Measurements from ENCODE around the gene MEN1.

The MEN1 gene

DNA sequence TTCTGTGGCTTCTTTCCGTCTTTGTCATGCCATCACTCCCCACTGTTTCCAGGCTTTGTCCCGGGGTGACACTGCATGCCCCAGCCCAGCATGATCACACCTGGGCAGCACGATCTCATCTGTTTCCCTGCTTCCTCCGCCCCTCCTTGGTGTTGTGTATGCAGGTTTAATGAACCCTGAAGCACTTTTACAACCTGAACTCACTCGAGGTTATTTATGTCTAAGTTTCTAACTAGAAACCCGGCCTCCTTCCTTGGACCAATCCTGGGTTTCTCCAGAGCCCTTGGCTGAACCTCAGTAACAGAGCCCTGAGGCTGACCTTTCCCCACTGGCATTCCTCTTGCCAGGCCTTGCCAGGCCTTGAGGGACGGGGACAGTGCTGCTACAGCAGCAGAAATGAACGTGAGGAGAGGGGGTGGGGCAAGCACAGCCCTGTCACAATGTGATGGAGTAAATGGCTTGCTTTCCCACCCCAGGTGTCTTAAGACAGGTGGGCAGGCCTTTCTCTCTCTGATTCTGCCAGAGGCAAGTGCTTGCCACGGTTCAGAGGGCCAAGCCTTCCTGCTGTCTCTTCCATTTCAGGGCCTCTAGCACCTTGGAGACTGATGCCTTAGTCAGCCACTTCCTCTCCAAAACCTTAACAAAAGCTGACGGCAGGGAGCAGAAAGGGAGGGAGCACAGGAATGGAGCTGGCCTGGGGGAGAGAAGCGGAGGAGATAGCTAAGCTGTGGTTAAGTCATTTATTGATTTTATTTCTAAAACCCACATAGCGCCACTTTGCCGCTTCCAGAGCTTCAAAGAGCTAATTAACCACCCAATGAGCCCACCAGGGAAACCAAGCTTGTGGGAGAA lies 47.5 kb downstream of the MEN1 start:
- no peak for DNase-seq (ENCODE audit: low read depth, low spot score)

DNA sequence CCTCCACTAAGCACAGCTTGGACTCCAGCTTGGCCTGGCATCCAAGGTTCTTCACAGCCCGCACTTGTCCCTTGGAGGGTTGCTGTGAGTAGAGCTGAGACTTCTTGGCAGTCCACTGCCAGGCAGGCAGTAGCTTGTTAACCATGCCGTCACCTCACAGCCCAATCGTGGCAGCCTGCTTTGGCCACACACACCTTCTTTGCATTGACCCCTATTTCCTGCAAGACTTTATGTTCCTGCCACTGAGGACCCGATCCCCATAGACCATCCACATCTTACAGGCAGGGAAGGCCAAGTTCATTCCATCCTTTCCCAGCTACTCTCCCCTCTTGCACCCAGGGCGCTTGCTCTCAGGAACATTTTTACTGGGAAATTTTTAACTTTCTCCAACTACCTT lies 48.1 kb downstream of the MEN1 start:
- no peak for DNase-seq (ENCODE audit: low read depth, low spot score)

DNA sequence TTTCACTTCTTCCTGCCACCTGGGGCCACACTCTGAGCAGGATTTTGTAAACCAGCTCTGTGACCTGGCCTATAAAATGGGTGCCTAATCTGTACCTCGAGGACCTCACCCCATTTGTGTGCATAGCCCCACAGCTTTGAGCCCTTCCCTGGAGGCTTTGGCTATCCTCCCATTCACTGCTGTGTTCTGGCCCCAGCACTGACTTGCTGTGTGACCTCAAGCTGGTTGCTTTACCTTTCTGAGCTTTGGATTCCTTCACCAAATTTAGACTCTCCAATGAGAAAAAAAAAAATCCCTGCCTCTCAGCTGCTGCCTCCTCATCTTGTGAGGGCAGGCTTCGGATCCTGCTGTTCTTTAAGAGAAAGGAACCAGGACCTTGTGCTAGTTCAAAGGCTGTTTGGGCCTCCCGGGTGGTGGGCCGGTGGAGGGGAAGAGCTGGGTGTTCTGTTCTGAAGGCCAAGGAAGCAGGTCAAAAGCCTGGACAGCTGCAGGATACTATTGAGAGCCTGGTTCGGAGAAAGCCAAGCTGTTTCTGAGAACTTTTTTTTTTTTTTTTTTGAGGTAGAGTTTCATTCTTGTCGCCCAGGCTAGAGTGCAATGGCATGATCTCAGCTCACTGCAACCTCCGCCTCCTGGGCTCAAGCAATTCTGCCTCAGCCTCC lies 49.5 kb downstream of the MEN1 start:
- DNase-seq (ENCODE audit: low read depth, low spot score) = no peak

DNA sequence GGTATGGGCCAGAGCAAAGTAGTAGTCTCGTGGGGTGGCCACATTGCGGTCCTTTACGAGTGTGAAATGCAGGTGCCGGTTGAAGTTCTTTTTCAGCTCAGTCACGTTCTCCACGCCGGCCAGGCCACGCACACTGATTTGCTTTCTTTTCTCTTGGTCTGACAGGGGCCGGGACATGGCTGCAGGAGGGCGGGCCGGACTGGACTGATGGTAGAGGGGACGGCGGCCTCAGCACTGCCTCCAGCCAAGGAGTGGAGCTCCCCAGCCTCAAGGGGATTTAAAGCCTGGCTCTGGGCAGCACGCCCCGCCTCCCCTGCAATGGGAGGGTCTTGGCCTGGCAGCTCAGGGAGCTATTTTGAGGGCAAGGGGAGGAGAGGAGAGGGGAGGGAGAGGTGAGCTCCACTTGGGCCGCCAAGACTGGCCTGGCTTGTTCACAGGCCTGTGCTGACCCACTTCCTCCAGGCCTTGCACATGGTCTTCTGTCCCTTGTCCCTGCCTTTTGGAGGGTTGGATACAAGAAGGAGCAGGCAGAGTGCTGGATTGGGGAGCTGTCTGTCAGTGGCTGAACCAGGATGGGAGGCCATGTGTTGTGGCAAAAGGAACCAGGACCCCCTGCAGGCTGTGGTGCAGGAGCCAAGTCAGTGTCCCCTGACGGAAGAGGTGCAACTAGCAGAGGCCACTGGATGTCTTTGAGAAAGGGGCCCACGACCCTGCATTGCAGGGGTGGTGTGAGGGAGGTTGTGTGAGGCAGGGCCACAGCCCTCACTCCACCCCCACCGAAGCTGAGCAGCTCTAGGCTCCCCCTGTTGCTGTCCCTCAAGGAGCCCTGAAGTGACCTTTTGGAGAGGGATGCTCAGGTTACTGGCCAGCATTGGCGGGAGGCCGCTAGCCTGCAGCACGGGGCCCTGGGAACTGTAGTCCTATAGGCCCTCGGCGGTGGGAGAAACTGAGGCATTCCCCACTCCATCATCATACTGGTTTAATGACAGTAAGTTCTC lies 50.3 kb downstream of the MEN1 start, which contains the start of gene PYGM:
TSS of gene PYGM (minus strand) at position 253 of the 998 bp plus-strand sequence. CDS start at position 177, 76 bp downstream.
- DNase-seq (ENCODE audit: low read depth, low spot score) = no peak

DNA sequence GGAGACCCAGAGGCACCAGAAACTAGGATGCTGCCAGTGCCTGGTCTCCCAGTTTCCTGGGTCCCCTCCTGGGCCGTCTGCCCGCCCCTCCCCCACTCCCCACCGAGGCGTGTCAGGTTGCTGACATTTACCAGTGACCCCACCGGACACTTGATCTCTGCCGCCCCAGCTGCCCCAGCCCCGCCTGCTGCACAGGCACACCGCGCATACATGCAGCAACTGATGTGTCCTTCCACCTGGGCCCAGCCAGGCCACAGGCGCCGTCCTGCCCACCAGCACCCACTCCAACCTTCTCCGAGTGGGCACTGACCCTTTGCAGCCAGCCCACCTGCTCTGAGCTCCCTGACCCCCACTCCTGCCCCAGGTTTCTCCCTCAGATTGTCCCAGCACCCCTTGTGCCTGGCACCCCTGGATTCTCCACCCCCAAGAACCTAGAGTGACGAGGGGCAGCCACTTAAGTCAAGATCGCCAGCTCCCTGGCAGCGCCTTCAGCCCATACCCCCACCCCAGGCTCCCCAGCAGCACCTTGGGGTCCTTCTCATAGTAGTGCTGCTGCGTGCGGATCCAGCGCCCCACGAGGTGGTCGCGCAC lies 51.1 kb downstream of the MEN1 start:
- DNase-seq (ENCODE audit: low read depth, low spot score) = no peak

DNA sequence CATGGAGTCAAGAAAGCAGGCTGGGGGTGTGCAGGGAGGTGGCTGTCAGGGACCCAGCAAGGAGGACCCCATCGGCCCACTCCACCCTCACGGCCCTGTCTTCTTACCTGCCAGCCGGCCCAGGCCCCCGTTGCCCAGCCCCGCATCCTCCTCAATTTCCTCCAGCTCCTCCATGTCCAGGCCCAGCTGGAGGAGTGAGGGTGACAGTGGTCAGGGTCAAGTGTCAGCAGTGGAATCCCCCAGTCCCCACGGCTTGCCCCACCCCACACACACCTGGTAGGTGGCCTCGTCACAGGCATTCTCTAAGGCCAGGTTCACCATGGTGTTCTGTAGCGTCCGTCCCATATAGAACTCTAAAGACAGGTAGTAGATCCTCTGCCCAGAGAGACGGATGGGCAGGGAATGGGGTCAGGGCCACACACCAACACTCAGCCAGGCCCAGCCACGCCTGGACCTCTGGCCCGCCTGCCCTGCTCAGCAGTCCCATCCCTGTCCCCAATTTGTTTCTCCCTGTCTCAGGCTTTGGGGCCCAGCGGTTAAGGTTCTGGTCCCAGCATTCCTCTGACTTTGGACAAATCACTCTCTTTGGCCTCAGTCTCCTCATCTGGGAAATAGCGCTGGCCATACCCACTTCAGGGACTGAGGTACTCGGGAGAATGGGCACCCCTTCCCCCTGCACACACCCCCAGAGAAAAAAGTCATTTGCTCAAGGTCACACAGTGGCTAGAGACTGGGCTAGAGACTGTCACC lies 51.8 kb downstream of the MEN1 start:
- DNase-seq (ENCODE audit: low read depth, low spot score) = no peak

DNA sequence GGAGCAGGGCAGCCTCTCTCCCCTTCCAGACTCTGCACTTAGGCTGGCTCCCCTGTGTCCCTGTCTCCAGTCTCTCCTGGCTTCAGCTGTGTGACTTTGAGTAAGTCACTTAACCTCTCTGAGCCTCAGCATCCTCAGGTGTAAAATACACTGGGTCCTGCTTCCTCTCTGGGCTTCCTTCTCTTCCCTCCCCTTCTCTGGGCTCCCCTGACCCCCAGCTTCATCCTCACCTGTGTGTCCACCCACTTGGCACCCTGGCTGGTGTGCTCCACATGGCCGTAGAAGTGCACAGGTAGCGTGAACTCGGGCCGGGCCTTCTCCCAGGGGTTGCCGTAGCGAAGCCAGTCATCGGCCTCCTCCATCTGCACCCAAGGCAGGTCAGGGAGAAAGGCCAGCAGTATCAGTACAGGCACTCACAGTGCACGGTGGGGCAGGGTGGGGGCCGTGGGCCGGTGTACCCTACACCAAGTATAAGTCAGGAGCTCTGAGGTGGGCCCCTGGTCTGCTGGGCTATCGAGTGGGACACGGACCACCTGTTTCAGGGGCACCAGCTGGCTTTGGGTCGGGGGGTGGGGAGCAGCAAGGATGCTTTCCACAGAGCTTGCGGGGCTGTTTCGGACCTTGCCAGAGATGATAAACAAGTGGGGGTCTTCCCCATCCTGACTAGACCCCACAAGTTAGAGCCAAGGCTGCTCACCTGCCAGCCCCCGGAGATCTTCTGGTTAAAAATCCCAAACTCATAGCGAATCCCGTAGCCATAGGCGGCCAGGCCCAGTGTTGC lies 52.6 kb downstream of the MEN1 start:
- no peak for DNase-seq (ENCODE audit: low read depth, low spot score)

DNA sequence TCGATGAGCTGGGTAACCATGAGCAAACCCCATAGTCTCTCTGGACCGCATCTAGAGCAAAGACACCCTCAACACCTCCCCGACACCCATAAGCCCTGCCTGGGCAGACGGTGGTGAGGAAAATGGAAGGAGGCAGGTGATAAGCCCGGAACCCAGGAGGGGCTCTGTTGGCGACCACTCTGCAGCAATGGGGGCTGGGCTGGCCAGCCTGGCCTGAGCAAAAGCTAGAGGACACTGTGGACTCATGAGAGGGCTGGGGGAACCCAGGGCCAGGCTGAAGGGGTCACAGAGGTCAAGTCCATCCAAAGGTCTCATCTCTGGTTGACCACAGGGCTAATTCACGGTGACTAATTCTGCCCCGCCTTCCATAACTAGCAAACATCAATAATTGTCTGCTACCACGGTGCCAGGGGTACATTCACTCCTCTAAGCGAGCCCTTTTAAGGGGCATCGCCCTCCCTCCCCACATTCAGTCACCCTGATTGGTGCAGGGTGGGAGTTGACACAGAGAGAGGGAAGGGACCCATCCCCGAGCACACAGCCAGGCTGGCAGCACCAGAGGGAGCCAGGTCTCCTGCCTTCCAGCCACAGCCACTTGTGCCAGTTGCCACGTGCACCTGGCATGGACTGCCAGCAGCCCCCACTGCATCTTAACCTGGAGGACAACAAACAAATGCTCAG lies 54.5 kb downstream of the MEN1 start:
- no peak for DNase-seq (ENCODE audit: low read depth, low spot score)

DNA sequence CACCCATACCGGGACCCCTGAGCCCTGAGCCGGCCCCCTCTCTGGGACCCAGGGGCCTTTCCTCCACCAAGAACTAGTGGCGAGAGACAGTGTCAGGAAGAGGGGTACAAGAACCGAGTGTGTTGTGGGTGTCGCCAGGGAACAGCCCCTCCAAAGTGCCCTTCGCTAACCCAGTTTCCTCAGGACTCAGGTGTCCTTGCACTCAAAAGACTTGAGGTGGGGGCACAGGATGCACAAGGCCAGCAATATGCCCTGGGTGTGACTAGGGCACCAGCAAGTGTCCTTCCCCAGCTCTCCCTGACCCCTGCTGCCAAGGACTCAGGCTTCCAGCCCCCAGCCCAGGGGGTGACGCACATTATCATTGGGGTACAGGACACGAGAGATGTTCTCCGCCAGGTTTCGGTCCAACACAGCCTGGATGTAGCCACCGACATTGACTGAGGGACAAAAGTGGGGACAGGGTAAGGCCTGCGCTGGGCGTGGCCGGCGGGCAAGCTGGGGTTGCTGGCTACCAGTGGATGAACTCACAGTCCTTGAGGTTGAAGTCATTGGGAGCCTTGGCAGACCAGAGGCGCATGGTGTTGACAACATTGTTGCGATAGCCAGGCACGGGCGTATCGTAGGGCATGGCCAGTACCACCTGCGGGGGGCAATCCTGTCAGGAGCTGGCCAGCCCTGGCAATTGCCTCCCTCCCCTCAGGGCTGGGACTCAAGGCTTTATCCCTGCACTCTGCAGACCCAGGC lies 55.3 kb downstream of the MEN1 start:
- DNase-seq (ENCODE audit: low read depth, low spot score) = no peak

DNA sequence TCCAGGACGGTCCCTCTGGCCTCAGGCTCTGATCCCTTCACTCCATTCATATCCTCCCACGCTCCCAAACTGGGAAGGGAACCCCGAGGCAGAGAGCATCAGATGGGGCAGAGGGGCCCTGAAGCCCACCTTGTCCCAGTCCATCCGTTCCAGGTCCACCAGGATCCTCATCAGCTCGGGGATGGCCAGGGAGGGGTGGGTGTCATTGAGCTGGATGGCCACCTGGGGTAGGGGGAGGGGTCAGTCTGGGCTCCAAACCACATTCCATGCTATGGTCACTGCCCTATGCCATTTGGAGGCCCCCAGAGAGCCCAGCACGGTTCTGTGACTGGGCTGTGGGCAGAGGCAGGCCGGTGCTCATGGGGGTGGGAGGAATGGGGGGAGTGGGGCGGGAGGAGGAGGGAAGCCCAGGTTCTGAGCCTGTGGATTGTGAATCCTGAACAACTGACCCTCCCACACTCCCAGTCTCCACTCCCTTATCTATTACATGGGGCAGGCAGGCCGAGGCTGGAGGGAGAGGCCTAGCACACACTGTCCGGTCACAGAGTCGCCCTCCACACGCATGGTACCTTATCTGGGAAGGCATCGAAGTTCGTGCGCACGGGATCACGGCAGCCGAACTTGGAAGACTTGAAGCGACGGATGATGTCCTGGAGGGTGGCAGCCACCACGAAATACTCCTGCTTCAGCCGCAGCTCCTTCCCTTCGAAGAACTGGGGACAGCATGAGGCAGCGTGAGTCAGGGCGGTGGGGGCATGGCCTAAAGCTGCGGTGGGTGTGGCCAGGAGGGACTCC lies 56.0 kb downstream of the MEN1 start:
- no peak for DNase-seq (ENCODE audit: low read depth, low spot score)
